ENCODE data around the gene AMDHD2. TPM values are rescaled to one million over a fixed set of nuclear protein-coding genes. Genes with fewer than 3 reads are reported as not detected.

Gene AMDHD2
- total RNA-seq, 4 donors from 2014 or later, result 30.2 to 115 (median 52.4) TPM

- TF ChIP-seq EP300 (IDR thresholded peaks at IDR 0.05; ENCODE audit: low read depth) (no peak), CTCF (IDR thresholded peaks at IDR 0.05) (no peak), POLR2AphosphoS5 (IDR thresholded peaks at IDR 0.05) (no peak), POLR2A (IDR thresholded peaks at IDR 0.05) (no peak)
- H3K27me3 ChIP-seq, result no peaks in the 10 kb centered on the region
- no peaks in the 10 kb centered on the region for H3K36me3 ChIP-seq
- H3K4me1 ChIP-seq, result peaks cover 6 to 31% (median 11%) of the 10 kb centered on the region in 4 donors
- intact Hi-C loops (cut with DNase I; ENCODE audit: low total_unique reads), result loop anchor here (5.0 kb wide), 1 partner anchor 158 kb away; the partner anchor contains the start of gene ABCA3
- no peak overlapping the region for H3K4me3 ChIP-seq
- no peak overlapping the region for H3K27ac ChIP-seq
- DNase-seq, result no peak
- 91% methylated on average over 20 of the region's 29 CpGs; no CpG with 5 or more reads in 1 of the 2 donors for WGBS, 2 donors (ENCODE audit: low coverage in 1 of 2)
- no peaks in the 10 kb centered on the region for H3K9me3 ChIP-seq
- in situ Hi-C loops (cut with MboI; ENCODE audit: low pct_ligation_motif_present in 1 of 4, low pct_unique_long_range_greater_than_20kb in 1 of 4, low sequenced_read_pairs in 3 of 4), result loop anchor here (10.0 to 25.0 kb wide), 4 partner anchors 65 to 338 kb away; partner anchors contain the start of genes ABCA3 (in 2 of the 4), CASKIN1 (in 1 of the 4) and TRAF7 (in 1 of the 4)
Measured at GRCh38 chr16:2499890-2500429, 20.2 kb upstream of the AMDHD2 start.

- in situ Hi-C loops (cut with MboI; ENCODE audit: low pct_ligation_motif_present in 1 of 4, low pct_unique_long_range_greater_than_20kb in 1 of 4, low sequenced_read_pairs in 3 of 4) (no loop called here), intact Hi-C loops (cut with DNase I; ENCODE audit: low total_unique reads) (no loop called here)
- Histone ChIP-seq H3K4me3 (no peak overlapping the region), H3K27me3 (no peaks in the 10 kb centered on the region), H3K9me3 (no peaks in the 10 kb centered on the region), H3K27ac (no peak overlapping the region), H3K36me3 (no peaks in the 10 kb centered on the region), H3K4me1 (peaks cover 6 to 31% (median 11%) of the 10 kb centered on the region in 4 donors)
- WGBS, 2 donors (ENCODE audit: low coverage in 1 of 2), result 86% methylated on average over 19 of the region's 20 CpGs; no CpG with 5 or more reads in 1 of the 2 donors
- DNase-seq, result no peak
- TF ChIP-seq POLR2A (IDR thresholded peaks at IDR 0.05), result no peak
- no peak for TF ChIP-seq CTCF (IDR thresholded peaks at IDR 0.05)
- TF ChIP-seq EP300 (IDR thresholded peaks at IDR 0.05; ENCODE audit: low read depth), result no peak
- TF ChIP-seq POLR2AphosphoS5 (IDR thresholded peaks at IDR 0.05), result no peak
Measured at GRCh38 chr16:2500430-2500917, 19.7 kb upstream of the AMDHD2 start.

- WGBS, 2 donors (ENCODE audit: low coverage in 1 of 2), result 45% methylated on average over 15 of the region's 23 CpGs; no CpG with 5 or more reads in 1 of the 2 donors
- Histone ChIP-seq H3K4me1 (peaks cover 6 to 31% (median 11%) of the 10 kb centered on the region in 4 donors), H3K27me3 (no peaks in the 10 kb centered on the region), H3K36me3 (no peaks in the 10 kb centered on the region), H3K4me3 (peak overlapping the region in 1 of 4 donors; percentile 20), H3K9me3 (no peaks in the 10 kb centered on the region), H3K27ac (peak overlapping the region in 2 of 4 donors; percentile 55 to 68)
- intact Hi-C loops (cut with DNase I; ENCODE audit: low total_unique reads) (no loop called here), in situ Hi-C loops (cut with MboI; ENCODE audit: low pct_ligation_motif_present in 1 of 4, low pct_unique_long_range_greater_than_20kb in 1 of 4, low sequenced_read_pairs in 3 of 4) (no loop called here)
- peak; percentile 86 for DNase-seq
- peak; percentile 97 to 99 (median 99) for TF ChIP-seq CTCF (IDR thresholded peaks at IDR 0.05)
- TF ChIP-seq POLR2A (IDR thresholded peaks at IDR 0.05), result no peak
- no peak for TF ChIP-seq EP300 (IDR thresholded peaks at IDR 0.05; ENCODE audit: low read depth)
Measured at GRCh38 chr16:2500918-2501750, 19.0 kb upstream of the AMDHD2 start.
